ENCODE measurements around the gene HOTAIR.

Gene HOTAIR

GRCh38 chr12:53984901-53985691 lies 10.3 kb upstream of the HOTAIR start, which contains the start of gene HOXC10:
Gene HOXC10, plus strand, starts transcription at chr12:53985146. Its CDS starts 114 bp downstream, at chr12:53985260.
- DNase-seq = peak; percentile 83 to 91

- no peak for DNase-seq
Observed at GRCh38 chr12:53983950-53984572, 9.3 kb upstream of the HOTAIR start.

- DNase-seq = no peak
Observed at GRCh38 chr12:53983568-53983949, 8.8 kb upstream of the HOTAIR start.

GRCh38 chr12:53982648-53983567 lies 8.2 kb upstream of the HOTAIR start:
- no peak for DNase-seq

GRCh38 chr12:53981634-53982565 lies 7.1 kb upstream of the HOTAIR start:
- no peak for DNase-seq

- no peak for DNase-seq
Observed at GRCh38 chr12:53980802-53981496, 6.2 kb upstream of the HOTAIR start.

GRCh38 chr12:53980104-53980801 lies 5.5 kb upstream of the HOTAIR start:
- no peak for DNase-seq

GRCh38 chr12:53978477-53979356 lies 4.0 kb upstream of the HOTAIR start:
- DNase-seq = no peak

GRCh38 chr12:53977596-53978445 lies 3.1 kb upstream of the HOTAIR start:
- no peak for DNase-seq

GRCh38 chr12:53976823-53977595 lies 2.3 kb upstream of the HOTAIR start:
- DNase-seq = no peak

- DNase-seq = no peak
Observed at GRCh38 chr12:53976172-53976822, 1.5 kb upstream of the HOTAIR start.

GRCh38 chr12:53975479-53976152 lies 862 bp upstream of the HOTAIR start:
- DNase-seq = no peak

GRCh38 chr12:53975064-53975471 lies 314 bp upstream of the HOTAIR start:
- no peak for DNase-seq

- DNase-seq = no peak
Observed at GRCh38 chr12:53973236-53974042, 1.3 kb downstream of the HOTAIR start.

GRCh38 chr12:53972722-53973235 lies 2.0 kb downstream of the HOTAIR start, which contains the start of gene HOXC11:
Gene HOXC11, plus strand, starts transcription at chr12:53973126. Its CDS starts 116 bp downstream, at chr12:53973242.
- no peak for DNase-seq
